GM21423 (cell line): ENCODE data around the gene USP50.
"Not testable (repeated sequence)": the region's sequence is repeated elsewhere in the genome, so short reads cannot be mapped to it uniquely, and the experiment has no call there.

Experiments
- ATAC-seq: cut with Tn5 transposase; IDR thresholded peaks from one replicate; pipeline ENCODE4 v1.9.1; 2021; ENCODE audit warnings: mild to moderate bottlenecking, moderate library complexity; ENCODE audit not compliant: unreplicated experiment

USP50 gene

DNA sequence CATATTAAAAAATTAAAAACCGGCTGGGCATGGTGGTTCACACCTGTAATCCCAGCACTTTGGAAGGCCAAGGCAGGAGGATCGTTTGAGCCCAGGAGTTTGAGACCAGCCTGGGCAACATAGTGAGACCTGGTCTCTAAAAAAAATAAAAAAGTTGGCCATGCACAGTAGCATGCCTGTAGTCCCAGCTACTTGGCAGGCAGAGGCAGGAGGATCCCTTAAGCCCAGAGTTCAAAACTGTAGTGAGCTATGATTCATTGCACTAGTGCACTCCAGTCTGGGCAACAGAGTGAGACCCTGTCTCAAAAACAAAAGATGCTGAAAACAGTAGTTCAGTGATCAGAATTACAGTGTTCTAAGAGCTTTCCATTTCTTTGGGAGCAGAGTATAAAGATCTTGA is 40.8 kb downstream of the USP50 start:
- not testable (repeated sequence) for ATAC-seq

DNA sequence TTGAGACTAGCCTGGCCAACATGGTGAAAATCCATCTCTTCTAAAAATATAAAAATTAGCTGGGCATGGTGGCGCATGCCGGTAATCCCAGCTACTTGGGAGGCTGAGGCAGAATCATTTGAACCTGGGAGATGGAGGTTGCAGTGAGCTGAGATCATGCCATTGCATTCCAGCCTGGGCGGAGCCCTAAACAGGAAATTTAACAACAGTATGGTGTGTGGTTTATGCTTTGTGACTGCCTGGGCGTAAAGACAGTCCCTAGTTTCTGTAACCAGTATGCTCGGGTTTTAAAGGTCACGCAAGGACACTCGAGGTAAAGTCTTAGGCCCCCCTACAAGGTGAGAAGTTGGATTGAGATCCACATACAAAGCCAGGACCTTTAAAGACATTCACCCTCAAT is 43.3 kb downstream of the USP50 start:
- ATAC-seq: no peak

DNA sequence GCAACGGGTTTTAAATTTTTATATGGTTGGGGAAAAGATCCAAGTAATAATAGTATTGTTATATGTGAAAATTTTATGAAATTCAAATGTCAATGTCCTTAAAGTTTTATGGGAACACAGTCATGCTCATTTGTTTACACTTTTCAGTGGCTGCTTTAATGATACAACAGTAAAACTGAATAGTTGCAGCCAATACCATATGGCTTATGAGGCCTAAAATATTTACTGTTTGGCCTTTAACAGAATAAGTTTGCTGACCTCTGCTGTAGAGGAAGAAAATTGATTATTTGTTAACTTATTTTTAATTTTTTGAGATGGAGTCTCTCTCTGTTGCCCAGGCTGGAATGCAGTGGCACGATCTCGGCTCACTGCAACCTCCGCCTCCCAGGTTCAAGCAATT is 44.7 kb downstream of the USP50 start:
- ATAC-seq: no peak

DNA sequence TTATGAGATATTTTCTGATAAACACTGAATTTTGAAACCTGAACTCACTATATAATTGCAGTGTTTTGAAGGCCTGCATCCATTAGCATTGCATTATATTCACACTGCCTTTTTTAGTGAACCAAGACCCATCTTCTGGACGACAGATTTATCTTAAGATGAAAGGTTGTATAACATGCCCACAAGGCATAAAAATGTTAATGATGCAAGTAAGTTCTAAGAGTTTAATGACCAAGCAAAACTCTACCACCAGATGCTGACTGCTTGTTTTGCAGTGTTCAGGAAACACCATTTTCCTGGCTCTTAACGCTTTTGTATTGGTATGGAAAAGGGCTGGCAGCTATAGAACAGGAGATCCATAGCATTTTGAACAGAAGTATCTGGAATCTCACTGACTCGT is 46.1 kb downstream of the USP50 start:
- ATAC-seq: no peak

DNA sequence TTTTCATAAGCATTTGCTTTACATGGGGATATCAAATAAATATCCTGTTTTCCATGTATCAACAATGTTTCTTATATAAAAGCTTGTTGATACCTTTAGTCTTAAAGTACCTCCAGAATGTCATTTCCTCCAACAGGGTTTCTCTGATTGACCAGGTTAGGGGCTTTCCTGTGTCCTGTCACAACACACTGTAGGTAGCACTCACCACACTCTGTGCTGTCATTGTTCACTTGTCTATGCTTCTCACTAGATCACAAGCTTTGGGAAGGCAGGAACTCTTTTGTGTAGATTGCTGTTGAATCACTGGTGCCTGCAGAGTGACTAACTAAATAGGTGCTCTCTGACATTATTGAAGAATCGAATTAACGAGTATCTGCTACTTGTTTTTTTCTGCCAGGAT is 49.8 kb downstream of the USP50 start:
- ATAC-seq: no peak

DNA sequence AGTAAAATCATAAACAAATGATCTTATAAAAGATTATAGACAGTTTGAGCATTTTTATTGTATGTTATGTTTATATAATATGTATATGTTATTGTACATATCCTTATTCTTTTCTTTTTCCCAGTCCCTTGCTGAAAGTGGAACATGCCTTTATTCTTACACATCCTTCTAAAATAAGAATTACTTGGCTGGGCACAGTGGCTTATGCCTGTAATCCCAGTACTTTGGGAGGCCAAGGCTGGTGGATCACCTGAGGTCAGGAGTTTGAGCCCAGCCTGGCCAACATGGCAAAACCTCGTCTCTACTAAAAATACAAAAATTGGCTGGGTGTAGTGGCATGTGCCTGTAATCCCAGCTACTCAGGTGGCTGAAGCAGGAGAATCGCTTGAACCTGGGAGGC is 51.9 kb downstream of the USP50 start:
- ATAC-seq: not testable (repeated sequence)

DNA sequence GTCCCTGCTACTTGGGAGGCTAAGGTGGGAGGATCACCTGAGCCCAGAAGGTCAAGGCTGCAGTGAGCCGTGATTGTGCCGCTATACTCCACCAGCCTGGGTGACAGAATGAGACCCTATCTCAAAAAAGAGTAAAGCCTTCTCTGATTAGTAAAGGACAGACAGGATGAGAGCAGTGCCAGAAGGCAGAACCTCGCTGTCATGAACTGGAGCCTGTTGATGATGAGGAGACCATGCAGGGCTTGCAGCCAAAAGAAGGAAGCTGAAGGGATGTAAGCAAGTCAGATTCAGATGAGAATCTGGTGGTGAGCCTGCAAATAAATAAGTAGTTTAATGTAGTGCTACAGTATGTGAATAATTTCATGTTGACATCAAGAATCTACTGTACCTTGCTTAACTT is 52.8 kb downstream of the USP50 start:
- no peak for ATAC-seq

DNA sequence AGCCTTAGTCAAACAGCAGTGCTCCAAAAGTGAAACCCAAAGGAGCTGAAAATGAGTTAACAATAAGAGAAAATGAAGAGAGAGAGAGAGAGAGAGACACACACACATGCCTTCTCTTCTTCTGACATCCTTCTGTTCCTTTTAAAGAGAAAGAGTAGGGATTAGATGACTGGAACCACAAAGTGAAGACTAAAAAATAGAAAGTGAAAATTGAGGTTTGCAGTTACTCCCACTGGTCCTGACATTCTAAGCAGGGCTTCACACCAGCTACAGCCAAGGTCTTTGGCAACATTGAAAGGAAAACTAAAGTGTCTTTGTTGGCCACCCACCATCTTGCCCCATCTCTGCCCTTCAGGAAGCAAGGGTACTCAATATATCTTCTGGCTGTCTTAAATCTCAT is 59.2 kb downstream of the USP50 start:
- no peak for ATAC-seq

DNA sequence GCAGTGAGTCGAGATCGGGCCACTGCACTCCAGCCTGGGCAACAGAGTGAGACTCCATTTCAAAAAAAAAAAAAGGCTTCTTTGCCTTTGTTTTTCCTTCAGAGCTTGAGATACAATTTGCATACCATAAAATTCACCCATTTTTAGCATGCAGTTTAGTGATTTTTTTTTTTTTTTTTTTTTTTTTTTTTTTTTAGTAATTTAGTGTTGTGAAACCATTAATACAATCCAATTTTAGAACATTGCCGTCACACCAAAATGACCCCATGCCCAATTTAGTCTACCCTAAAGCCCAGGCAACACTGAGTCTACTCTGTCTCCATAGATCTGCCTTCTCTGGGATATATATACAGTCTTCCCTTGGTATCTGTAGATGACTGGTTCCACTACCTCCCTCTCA is 61.1 kb downstream of the USP50 start:
- no peak for ATAC-seq

DNA sequence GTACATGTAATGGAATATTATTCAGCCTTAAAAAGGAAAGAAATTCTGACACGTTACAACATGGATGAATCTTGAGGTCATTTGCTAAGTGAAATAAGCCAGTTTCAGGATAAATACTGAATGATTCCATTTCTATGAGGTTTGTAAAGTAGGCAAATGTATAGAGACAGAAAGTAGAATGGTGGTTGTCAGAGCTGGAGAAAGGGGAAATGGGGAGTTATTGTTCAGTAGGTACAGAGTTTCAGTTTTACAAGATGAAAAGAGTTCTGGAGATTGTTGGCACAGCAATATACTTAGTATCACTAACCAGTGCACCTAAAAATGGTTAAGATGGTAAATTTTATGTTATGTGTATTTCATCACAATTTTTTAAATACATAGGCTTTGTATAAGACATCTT is 61.7 kb downstream of the USP50 start:
- ATAC-seq: no peak

DNA sequence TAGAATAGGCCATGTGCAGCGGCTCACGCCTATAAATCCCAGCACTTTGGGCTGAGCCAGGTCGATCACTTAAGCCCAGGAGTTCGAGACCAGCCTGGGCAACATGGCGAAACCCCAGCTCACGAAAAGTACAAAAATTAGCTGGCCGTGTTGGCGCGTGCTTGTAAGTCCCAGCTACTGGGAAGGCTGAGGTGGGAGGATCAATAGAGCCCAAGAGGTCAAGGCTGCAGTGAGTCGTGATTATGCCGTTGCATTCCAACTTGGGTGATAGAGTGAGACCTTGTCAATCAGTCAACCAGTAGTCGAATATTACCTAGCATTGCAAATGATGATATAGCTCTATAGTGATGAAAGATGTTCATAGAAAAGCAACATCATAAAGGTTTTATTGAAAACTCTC is 70.3 kb downstream of the USP50 start:
- no peak for ATAC-seq

DNA sequence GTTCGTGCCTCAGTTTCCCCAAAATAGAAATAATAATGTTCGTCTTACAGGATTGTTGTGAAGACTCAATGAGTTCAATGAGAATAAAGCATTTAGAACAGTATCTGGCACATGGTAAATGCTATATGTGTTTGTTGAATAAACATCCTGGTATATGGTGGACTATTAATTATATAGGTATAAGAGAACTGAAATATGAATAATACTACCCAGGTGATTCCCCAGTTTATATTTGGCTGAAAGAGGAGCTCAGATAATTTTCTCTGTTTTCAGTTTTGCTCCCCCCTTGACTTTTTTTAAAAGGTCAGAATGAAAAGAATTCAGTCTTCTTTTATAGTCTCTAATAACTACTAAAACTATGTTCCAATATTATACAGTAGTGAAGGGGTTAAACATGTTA is 75.4 kb downstream of the USP50 start:
- ATAC-seq: no peak

DNA sequence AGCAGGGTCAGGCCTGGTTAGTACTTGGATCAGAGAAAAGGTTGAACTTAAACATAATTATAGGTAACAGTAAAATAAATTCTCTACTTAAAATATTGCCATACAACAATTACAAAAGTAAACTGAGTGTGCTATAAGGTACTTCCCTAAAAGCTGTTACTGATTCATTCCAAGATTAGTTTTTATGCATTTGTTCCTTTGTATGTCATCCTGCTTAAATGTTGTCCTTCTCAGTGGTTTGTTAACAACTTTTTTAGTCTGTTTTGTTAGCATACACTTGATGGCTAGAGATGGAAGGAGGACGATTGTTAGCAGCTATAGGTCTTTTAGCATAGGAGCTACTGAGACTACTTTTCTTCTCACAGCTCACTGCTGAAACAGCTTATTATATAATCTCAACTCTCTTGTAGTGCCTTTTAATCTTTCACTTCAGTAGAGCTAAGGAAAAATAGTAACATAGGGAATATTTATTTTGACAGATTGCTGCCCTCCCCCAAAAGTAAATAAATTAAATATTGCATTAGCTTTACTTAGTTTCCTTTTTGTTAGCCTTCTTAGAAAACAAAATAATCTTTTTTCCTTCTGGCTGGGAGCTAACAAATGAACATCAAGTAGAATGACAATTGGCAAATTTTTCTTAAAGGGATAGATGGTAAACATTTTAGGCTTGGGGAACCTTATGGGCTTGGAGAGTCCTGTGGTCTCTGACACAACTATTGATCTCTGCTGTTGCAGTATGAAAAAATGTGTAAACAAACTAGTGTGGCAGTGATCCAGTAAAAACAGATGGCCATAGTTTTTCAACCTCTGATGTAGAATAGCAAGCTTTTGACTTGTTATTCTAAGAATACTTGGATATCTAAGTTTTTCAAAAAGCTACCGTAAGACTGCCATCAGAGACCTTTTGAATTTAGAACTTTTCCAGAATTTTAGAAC is 82.8 kb downstream of the USP50 start:
- no peak for ATAC-seq

DNA sequence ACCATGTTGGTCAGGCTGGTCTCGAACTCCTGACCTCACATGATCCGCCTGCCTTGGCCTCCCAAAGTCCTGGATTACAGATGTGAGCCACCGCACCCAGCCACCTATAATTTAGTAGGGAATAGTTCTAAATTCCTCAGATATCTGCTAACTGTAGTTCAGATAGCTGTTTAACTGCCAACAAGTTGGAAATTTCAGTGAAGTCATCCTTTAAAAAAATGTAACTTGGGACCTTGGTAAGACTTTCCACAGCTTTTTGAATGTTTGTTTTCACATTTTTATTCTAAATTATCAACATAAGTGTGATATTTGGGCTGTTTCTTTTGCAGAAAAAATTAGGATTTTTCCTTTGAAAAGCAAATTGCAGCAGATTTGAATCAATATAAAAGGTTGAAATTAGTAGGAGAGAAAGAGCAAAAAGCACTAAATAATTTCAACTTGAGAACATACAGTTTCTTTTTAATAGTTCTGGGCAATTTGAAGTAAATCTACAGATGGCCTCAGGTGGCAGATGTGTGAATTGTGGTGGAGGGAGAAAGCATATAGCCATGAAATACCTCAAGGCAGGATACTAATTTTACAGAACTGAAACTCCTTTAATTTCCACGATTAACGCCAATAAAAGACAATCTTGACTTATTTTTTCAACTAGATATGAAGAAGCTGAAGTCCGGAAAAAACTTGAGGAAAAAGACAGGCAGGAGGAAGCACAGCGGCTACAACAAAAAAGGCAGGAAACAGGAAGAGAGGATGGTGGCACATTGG is 87.9 kb downstream of the USP50 start:
- no peak for ATAC-seq

DNA sequence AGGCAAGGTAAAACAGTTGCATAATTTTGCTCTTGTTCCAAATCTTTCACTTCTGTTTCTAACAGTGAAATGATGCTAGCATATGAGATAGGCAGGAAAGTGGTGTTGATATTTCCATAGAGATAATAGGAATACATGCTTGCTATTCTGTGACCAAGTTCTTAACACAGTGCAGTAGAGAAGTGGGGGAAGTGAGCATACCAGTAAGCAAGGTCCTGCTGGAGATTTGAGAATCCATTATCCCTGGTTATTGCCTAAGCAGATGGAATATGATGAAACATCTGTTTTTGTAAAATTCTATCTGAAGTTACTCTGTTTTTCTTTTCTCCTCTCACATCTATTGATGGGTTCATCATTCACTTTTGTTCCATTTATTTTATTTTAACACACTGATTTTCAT is 93.5 kb downstream of the USP50 start:
- ATAC-seq: no peak
